IPS-18a (cell line): ENCODE results near the gene CINP.
"Not testable (repeated sequence)": the region's sequence is repeated elsewhere in the genome, so short reads cannot be mapped to it uniquely, and the experiment has no call there.

Experiments used
- H3K27ac ChIP-seq: one replicate; pipeline ENCODE4 v1.5.1; 2013; ENCODE audit warnings: low read length
- H3K27me3 ChIP-seq: one replicate; pipeline ENCODE4 v1.6.1; 2013; ENCODE audit warnings: mild to moderate bottlenecking, low read length; ENCODE audit not compliant: control insufficient read depth, insufficient read depth
- H3K36me3 ChIP-seq: one replicate; pipeline ENCODE4 v1.6.1; 2013; ENCODE audit warnings: low read depth, low read length; ENCODE audit not compliant: control insufficient read depth
- H3K4me1 ChIP-seq: one replicate; pipeline ENCODE4 v1.6.1; 2013; ENCODE audit warnings: low read depth, low read length; ENCODE audit not compliant: control insufficient read depth
- H3K4me3 ChIP-seq: one replicate; pipeline ENCODE4 v1.5.1; 2013; ENCODE audit warnings: low read length
- H3K9ac ChIP-seq: one replicate; pipeline ENCODE4 v1.6.1; 2013; ENCODE audit warnings: mild to moderate bottlenecking, low read length, moderate library complexity
- H3K9me3 ChIP-seq: one replicate; pipeline ENCODE4 v1.6.1; 2013; ENCODE audit warnings: low read depth, low read length; ENCODE audit not compliant: control insufficient read depth

Gene CINP

DNA sequence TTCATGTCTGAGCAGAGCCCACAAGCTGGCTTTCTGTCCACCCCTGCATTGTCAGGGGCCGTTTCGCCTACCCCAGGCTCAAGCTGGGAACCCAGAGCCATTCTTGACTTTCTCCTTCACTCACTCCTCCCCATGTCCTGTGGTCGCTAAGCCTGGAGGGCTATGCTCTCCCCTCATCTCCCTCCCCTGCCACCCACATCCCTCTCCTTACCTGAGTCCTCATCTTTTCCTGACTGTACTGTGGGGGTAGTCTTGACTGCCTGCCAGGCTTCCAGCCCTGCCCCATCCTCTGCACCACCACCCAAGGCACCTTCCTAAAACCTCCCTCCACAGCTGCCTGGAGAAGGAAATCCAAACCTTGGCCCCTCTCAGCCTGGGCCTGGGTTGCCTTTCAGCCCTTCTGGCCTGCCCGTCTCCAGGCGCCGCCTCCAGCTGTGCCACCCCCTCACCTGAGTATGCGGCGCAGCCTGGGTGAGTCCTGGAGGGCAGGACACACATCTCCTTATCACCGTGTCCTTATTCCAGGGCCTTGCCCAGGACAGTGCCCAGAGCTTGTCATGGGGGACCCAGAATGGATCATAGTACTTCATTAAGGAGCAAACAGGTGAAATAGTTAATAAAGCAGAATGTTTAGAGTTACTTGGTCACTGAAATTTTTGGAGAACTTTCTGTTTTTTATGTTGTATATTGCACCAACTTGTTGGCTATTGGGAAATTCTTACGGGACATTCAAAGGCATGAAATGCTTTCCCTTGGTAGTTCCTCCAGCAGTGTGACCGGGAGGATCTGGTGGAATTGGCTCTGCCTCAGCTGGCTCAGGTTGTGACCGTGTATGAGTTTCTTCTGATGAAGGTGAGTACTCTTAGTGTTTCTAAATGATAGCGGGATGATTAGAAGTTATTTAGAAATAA lies 28.6 kb downstream of the CINP start:
- Histone ChIP-seq H3K9ac (no peak overlapping the region), H3K27me3 (no peaks in the 10 kb centered on the region), H3K9me3 (no peaks in the 10 kb centered on the region), H3K36me3 (peaks cover 1% of the 10 kb centered on the region), H3K4me1 (no peaks in the 10 kb centered on the region), H3K4me3 (no peak overlapping the region), H3K27ac (no peak overlapping the region)

GRCh38 chr14:102333390-102333789 lies 29.3 kb downstream of the CINP start:
- no peaks in the 10 kb centered on the region for H3K4me1 ChIP-seq
- no peak overlapping the region for H3K4me3 ChIP-seq
- H3K36me3 ChIP-seq, result no peaks in the 10 kb centered on the region
- no peak overlapping the region for H3K27ac ChIP-seq
- H3K9ac ChIP-seq, result no peak overlapping the region
- no peaks in the 10 kb centered on the region for H3K27me3 ChIP-seq
- no peaks in the 10 kb centered on the region for H3K9me3 ChIP-seq

- H3K36me3 ChIP-seq, result no peaks in the 10 kb centered on the region
- H3K27me3 ChIP-seq, result no peaks in the 10 kb centered on the region
These were observed 31.9 kb downstream of the CINP start for GRCh38 chr14:102330806-102331205.

GRCh38 chr14:102329381-102329780 lies 33.3 kb downstream of the CINP start:
- not testable (repeated sequence) for H3K4me1 ChIP-seq, H3K27me3 ChIP-seq, H3K4me3 ChIP-seq, H3K9ac ChIP-seq, H3K9me3 ChIP-seq, H3K27ac ChIP-seq, H3K36me3 ChIP-seq

More at GRCh38 chr14:102330806-102331205, 31.9 kb downstream of the CINP start:
- no peak overlapping the region for H3K4me3 ChIP-seq
- H3K27ac ChIP-seq, result no peak overlapping the region
- no peak overlapping the region for H3K9ac ChIP-seq
- H3K4me1 ChIP-seq, result no peaks in the 10 kb centered on the region
- H3K9me3 ChIP-seq, result no peaks in the 10 kb centered on the region

GRCh38 chr14:102326583-102326982 lies 36.1 kb downstream of the CINP start:
- Histone ChIP-seq H3K36me3 (no peaks in the 10 kb centered on the region), H3K27me3 (no peaks in the 10 kb centered on the region), H3K4me1 (no peaks in the 10 kb centered on the region), H3K27ac (no peak overlapping the region), H3K4me3 (no peak overlapping the region), H3K9ac (no peak overlapping the region), H3K9me3 (no peaks in the 10 kb centered on the region)

DNA sequence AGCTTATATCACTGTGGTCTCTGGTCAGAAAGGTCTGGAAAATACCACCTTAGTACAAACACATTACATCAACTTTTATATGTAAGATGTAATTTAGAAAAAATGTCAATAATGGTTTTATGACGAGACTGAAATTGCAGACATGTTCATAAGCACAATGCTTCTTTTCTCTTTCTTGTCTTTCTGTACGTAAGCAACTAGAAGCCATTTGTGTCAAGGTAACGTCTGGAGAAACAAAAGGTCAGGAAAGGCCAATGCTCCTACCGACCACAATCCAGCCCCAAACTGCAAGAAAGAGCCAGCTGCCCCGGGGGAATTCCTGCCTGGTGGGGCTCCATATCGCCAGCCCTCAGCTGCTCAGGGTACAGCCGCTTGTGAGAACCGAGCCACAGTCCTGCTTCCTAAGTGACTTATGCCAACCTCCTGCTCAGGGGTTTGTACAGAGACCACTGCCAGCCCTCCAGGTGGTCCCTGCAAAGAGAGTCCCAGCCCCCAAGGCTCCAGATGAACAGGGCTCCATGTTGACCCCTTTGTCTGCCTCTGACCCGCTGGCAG lies 36.8 kb downstream of the CINP start:
- Histone ChIP-seq H3K9ac (no peak overlapping the region), H3K4me1 (no peaks in the 10 kb centered on the region), H3K27me3 (no peaks in the 10 kb centered on the region), H3K4me3 (no peak overlapping the region), H3K36me3 (no peaks in the 10 kb centered on the region), H3K27ac (no peak overlapping the region), H3K9me3 (no peaks in the 10 kb centered on the region)

- no peak overlapping the region for H3K27ac ChIP-seq
- peaks cover 7% of the 10 kb centered on the region for H3K4me1 ChIP-seq
- no peaks in the 10 kb centered on the region for H3K36me3 ChIP-seq
- H3K9me3 ChIP-seq, result no peaks in the 10 kb centered on the region
- H3K9ac ChIP-seq, result no peak overlapping the region
- no peak overlapping the region for H3K4me3 ChIP-seq
- no peaks in the 10 kb centered on the region for H3K27me3 ChIP-seq
These were observed 39.6 kb downstream of the CINP start for GRCh38 chr14:102323102-102323501.

DNA sequence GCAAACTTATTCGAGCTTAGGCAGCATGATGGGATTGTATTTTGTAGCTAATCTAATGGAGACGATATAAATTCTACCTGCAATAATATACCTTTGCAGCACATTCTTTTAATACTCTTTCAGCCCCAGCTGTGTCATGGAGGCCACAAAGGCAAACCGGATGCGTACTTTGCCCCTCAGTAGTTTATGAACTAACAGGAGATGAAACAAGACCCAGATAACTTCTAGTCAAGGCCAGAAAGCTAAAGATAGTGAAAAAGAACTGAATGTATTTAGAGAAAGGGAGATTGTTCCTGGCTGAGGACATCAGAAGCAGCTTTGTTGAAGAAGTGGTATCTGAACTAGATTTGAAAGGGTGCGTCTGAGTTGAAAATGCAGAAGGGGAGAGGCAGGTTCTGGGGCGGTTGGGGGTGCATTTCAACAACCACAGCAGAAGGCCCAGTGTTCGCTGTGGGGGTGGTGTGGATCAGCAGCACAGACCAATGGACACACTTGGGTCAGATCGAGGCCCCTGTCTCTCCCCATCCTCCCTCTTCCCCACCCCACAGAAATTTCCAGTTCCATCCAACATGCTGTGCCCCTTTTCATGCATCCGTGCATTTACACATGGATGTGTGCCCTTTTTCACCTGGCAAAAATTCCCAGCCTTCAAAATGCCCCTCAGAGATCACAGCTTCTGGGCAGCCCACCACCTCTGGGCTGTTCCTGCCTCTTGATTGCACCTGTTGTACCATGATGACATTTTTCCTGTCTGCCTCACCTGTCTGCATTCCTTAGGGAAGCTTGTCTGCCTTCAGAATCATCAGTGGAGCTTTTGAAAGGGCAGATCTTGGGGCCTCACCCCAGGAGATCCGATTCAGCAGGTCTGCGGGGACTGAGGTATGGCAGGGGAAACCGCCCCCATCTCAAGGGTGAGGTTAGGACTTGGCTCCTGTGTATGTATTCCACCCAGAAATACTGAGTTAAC lies 41.0 kb downstream of the CINP start:
- H3K27me3 ChIP-seq, result no peaks in the 10 kb centered on the region
- H3K27ac ChIP-seq, result no peak overlapping the region
- H3K9ac ChIP-seq, result no peak overlapping the region
- no peaks in the 10 kb centered on the region for H3K36me3 ChIP-seq
- no peak overlapping the region for H3K4me3 ChIP-seq
- H3K9me3 ChIP-seq, result no peaks in the 10 kb centered on the region
- H3K4me1 ChIP-seq, result peaks cover 7% of the 10 kb centered on the region

DNA sequence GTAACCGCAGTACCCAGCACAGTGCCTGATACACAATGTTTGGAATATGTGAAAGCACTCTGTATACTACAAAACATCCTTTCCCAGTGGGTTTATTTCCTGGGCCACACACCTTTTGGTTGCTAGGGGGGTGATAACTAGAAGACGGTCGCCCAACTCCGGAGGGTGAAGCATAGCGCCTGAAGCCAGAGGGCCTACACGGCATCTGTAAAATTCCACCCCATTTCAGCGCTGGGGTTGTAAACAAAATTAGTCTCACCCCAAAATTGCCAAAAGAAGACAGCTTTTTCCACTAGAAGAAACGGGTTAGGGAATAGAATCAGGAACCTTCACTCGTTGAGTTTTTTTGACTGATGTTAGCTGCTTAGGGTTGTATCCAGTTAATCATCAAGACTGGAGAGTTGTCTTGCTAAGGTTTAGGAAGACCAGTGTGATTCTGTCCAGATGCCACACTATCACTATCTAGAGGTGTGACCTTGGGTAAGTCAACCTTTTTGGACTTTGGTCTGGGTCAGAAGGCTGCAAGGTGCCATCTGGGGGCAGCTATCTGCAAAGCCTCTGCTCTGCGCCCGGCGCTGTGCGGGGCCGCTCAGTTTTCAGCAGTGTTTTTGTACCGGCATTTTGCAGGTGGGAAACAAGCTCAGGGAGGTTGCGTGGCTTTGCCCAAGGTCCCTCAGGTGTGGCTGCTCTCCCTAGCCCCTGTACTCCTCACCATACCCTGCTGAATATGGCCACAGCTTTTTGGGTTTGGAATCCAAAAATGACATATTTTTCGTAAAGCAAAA lies 41.8 kb downstream of the CINP start:
- no peaks in the 10 kb centered on the region for H3K36me3 ChIP-seq
- no peak overlapping the region for H3K9ac ChIP-seq
- H3K9me3 ChIP-seq, result no peaks in the 10 kb centered on the region
- peaks cover 11% of the 10 kb centered on the region for H3K4me1 ChIP-seq
- H3K4me3 ChIP-seq, result peak overlapping the region; percentile 61
- no peak overlapping the region for H3K27ac ChIP-seq
- peaks cover 4% of the 10 kb centered on the region for H3K27me3 ChIP-seq

DNA sequence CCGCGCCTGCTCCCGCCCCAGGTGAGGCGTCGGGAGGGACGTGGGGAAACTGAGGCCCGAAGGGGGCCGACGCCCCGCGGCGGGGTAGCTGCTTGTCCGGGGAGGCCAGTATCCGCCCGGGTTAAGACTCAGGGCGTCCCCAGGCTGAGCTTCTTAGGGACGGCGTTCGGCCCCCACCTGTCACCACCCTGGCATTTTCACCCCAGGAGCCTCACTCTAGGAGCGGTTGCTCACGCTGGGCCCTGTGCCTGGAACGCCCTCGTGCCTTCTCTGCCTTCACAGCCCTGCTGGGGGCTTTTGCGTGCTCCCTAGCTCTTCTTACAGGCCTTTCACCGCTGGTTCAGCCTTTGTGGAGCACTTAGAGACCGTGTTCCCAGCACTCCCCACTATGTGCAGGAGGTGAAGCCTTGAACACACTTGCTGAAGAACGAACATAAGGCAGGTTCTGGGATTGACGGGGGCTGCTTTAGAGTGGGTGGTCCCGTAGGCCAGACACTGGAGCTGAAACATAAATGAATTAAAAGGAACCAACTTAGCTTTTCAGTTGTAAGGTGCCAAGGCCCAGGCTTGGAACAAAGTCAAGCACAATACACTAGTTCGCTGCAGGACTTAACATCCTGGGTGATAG lies 42.5 kb downstream of the CINP start:
- H3K9ac ChIP-seq, result peak overlapping the region; percentile 47
- H3K9me3 ChIP-seq, result no peaks in the 10 kb centered on the region
- peaks cover 11% of the 10 kb centered on the region for H3K4me1 ChIP-seq
- no peak overlapping the region for H3K27ac ChIP-seq
- H3K27me3 ChIP-seq, result peaks cover 11% of the 10 kb centered on the region
- H3K4me3 ChIP-seq, result peak overlapping the region; percentile 61
- H3K36me3 ChIP-seq, result no peaks in the 10 kb centered on the region
